IMR-90 (cell line): ENCODE results near the gene DCUN1D1. TPM values are rescaled to one million over a fixed set of nuclear protein-coding genes. Genes with fewer than 3 reads are reported as not detected.

Experiments
- ATAC-seq: fragments of 200-7000 bp; cut with Tn5 transposase; 2 replicates; pipeline ENCODE4 v1.9.1; 2020; ENCODE audit warnings: low read depth, mild to moderate bottlenecking, moderate library complexity
- BruUV-seq: library from RNA; stranded (reverse); fragments of 400-500 nt; replicated peaks from 2 replicates; lab custom pipeline; 2021; lab: Mats Ljungman, UMichigan
- CTCF ChIA-PET: fragments of 300-600 bp; formaldehyde crosslinking; extraction: SDS; loops from one replicate; lab custom pipeline; 2021; ENCODE audit warnings: antibody characterized with exemption; lab: Yijun Ruan, JAX
- POLR2A ChIA-PET: fragments of 300-600 bp; sonication (Branson Sonifier 250); formaldehyde crosslinking; loops from one replicate; lab custom pipeline; 2022; ENCODE audit warnings: antibody characterized with exemption; ENCODE audit not compliant: unreplicated experiment; lab: Charles Lee
- DNase-seq: peaks from one replicate; pipeline ENCODE4 v3.0.0; 2013
- H2AFZ ChIP-seq: replicated peaks from 2 replicates; pipeline ENCODE3; 2013; ENCODE audit warnings: low read length, mild to moderate bottlenecking; ENCODE audit not compliant: poor library complexity
- H2AK5ac ChIP-seq: 2 replicates; pipeline ENCODE4 v1.6.1; 2013; ENCODE audit warnings: low read depth, low read length, inconsistent platforms
- H2AK9ac ChIP-seq: replicated peaks from 2 replicates; pipeline ENCODE3; 2013; ENCODE audit warnings: mild to moderate bottlenecking, low read depth, low read length, moderate library complexity; ENCODE audit not compliant: poor library complexity
- H2BK120ac ChIP-seq: 2 replicates; pipeline ENCODE4 v1.6.1; 2013; ENCODE audit warnings: low read depth, low read length, inconsistent platforms
- H2BK15ac ChIP-seq: 3 replicates; pipeline ENCODE4 v1.6.1; 2013; ENCODE audit warnings: low read depth, low read length, inconsistent platforms
- H2BK20ac ChIP-seq: 2 replicates; pipeline ENCODE4 v1.6.1; 2013; ENCODE audit warnings: low read depth, mild to moderate bottlenecking, inconsistent platforms, low read length, moderate library complexity
- H2BK5ac ChIP-seq: 2 replicates; pipeline ENCODE4 v1.6.1; 2013; ENCODE audit warnings: mild to moderate bottlenecking, low read depth, low read length, inconsistent platforms; ENCODE audit not compliant: poor library complexity, severe bottlenecking
- H3K14ac ChIP-seq: replicated peaks from 2 replicates; pipeline ENCODE4 v1.6.1; 2013; ENCODE audit warnings: low read depth, low read length, inconsistent platforms
- H3K18ac ChIP-seq: 2 replicates; pipeline ENCODE4 v1.6.1; 2013; ENCODE audit warnings: low read depth, low read length, control low read depth
- H3K23ac ChIP-seq: 2 replicates; pipeline ENCODE4 v1.6.1; 2013; ENCODE audit warnings: low read depth, low read length, inconsistent platforms
- H3K27ac ChIP-seq: 2 replicates; pipeline ENCODE4 v1.5.1; 2013; ENCODE audit warnings: mild to moderate bottlenecking, control low read depth, low read length; ENCODE audit not compliant: insufficient read depth
- H3K27me3 ChIP-seq: 2 replicates; pipeline ENCODE4 v1.6.1; 2013; ENCODE audit warnings: low read length; ENCODE audit not compliant: control insufficient read depth, insufficient read depth
- H3K36me3 ChIP-seq: 2 replicates; pipeline ENCODE4 v1.6.1; 2013; ENCODE audit warnings: low read length, mixed read lengths; ENCODE audit not compliant: control insufficient read depth, insufficient read depth
- H3K4ac ChIP-seq: 2 replicates; pipeline ENCODE4 v1.6.1; 2013; ENCODE audit warnings: low read depth, low read length, inconsistent platforms
- H3K4me1 ChIP-seq: 2 replicates; pipeline ENCODE4 v1.6.1; 2013; ENCODE audit warnings: low read length, mixed read lengths; ENCODE audit not compliant: control insufficient read depth, insufficient read depth
- H3K4me2 ChIP-seq: 2 replicates; pipeline ENCODE4 v1.6.1; 2013; ENCODE audit warnings: low read depth, mild to moderate bottlenecking, control low read depth, low read length, moderate library complexity
- H3K4me3 ChIP-seq: 2 replicates; pipeline ENCODE4 v1.5.1; 2013; ENCODE audit warnings: low read depth, mild to moderate bottlenecking, control low read depth, low read length, moderate library complexity; ENCODE audit not compliant: insufficient read depth
- H3K56ac ChIP-seq: 2 replicates; pipeline ENCODE4 v1.6.1; 2013; ENCODE audit warnings: low read length, inconsistent platforms; ENCODE audit not compliant: insufficient read depth; ENCODE audit errors: extremely low read depth
- H3K79me1 ChIP-seq, 2 experiments: 2 replicates each; pipeline ENCODE4 v1.6.1; 2013; ENCODE audit warnings: low read length in 2 of 2, inconsistent platforms in 1 of 2, low read depth in 1 of 2
- H3K9ac ChIP-seq: 2 replicates; pipeline ENCODE4 v1.6.1; 2013; ENCODE audit warnings: low read depth, low read length, control low read depth
- H3K9me1 ChIP-seq: 2 replicates; pipeline ENCODE4 v1.6.1; 2013; ENCODE audit warnings: low read length, inconsistent platforms; ENCODE audit not compliant: insufficient read depth
- H3K9me3 ChIP-seq: 2 replicates; pipeline ENCODE4 v1.6.1; 2013; ENCODE audit warnings: low read length; ENCODE audit not compliant: control insufficient read depth, insufficient read depth
- H4K20me1 ChIP-seq: 2 replicates; pipeline ENCODE4 v1.6.1; 2013; ENCODE audit warnings: low read length, inconsistent platforms; ENCODE audit not compliant: insufficient read depth
- H4K5ac ChIP-seq: 2 replicates; pipeline ENCODE4 v1.6.1; 2013; ENCODE audit warnings: mild to moderate bottlenecking, low read depth, low read length, control low read depth
- H4K8ac ChIP-seq, 2 experiments: 2 replicates each; pipeline ENCODE4 v1.6.1; 2013; ENCODE audit warnings: low read depth in 2 of 2, low read length in 2 of 2, control low read depth in 1 of 2, inconsistent platforms in 1 of 2
- H4K91ac ChIP-seq: 2 replicates; pipeline ENCODE4 v1.6.1; 2013; ENCODE audit warnings: low read depth, low read length, inconsistent platforms; ENCODE audit not compliant: insufficient read depth
- BHLHE40 ChIP-seq: fragments of 150-350 bp; IDR thresholded peaks from 2 replicates; pipeline ENCODE4 v1.6.1; 2016; ENCODE audit warnings: mild to moderate bottlenecking, low read depth, low read length
- CEBPB ChIP-seq: IDR thresholded peaks from 2 replicates; pipeline ENCODE4 v1.6.1; 2012; ENCODE audit warnings: low read depth, low read length, improper control_type of control experiment
- FOS ChIP-seq: fragments of 150-350 bp; IDR thresholded peaks from 2 replicates; pipeline ENCODE4 v1.6.1; 2016; ENCODE audit warnings: low read depth, low read length
- MAFK ChIP-seq: IDR thresholded peaks from 2 replicates; pipeline ENCODE4 v1.6.1; 2012; ENCODE audit warnings: low read depth, low read length, improper control_type of control experiment
- NFE2L2 ChIP-seq: fragments of 150-350 bp; IDR thresholded peaks from 2 replicates; pipeline ENCODE4 v1.6.1; 2016; ENCODE audit warnings: low read depth, mild to moderate bottlenecking, low read length
- POLR2A ChIP-seq: IDR thresholded peaks from 2 replicates; pipeline ENCODE4 v1.6.1; 2012; ENCODE audit warnings: mild to moderate bottlenecking, low read depth, low read length
- RCOR1 ChIP-seq: IDR thresholded peaks from 2 replicates; pipeline ENCODE4 v1.6.1; 2012; ENCODE audit warnings: mild to moderate bottlenecking, low read length, improper control_type of control experiment; ENCODE audit not compliant: insufficient replicate concordance
- SMC3 ChIP-seq: fragments of 150-350 bp; IDR thresholded peaks from 2 replicates; pipeline ENCODE4 v1.6.1; 2016; ENCODE audit warnings: low read depth, mild to moderate bottlenecking, antibody characterized with exemption, low read length, moderate library complexity
- WGBS, 2 experiments: methylation state at CpG; one replicate each; pipeline versions ENCODE4 v1.1.5 to v1.1.7; 2013; ENCODE audit warnings: missing lambda C conversion rate in 2 of 2; ENCODE audit not compliant: insufficient read length in 1 of 2; ENCODE audit errors: extremely low coverage in 2 of 2; 5-methylcytosine and 5-hydroxymethylcytosine counted together
- dilution Hi-C: fragments of 300-500 bp; cut with HindIII; formaldehyde crosslinking; loops from one replicate; pipeline ENCODE4 v1.14.3; 2018; ENCODE audit warnings: low sequenced_read_pairs; ENCODE audit not compliant: unreplicated experiment
- in situ Hi-C: fragments of 300-500 bp; cut with MboI; formaldehyde crosslinking; loops from 3 replicates; pipeline ENCODE4 v1.14.3; 2019; ENCODE audit warnings: low sequenced_read_pairs, inconsistent platforms, mixed read lengths
- intact Hi-C: fragments of 100-400 bp; cut with micrococcal nuclease; formaldehyde crosslinking; loops from 2 replicates; pipeline ENCODE4 v1.10.0; 2022
- polyA plus RNA-seq, 3 experiments: library from polyadenylated mRNA; depleted of rRNA; stranded (reverse); fragments of >200 nt; gene quantifications; 2 replicates each; pipeline ENCODE4 v1.2.3, GENCODE V29; 2012; ENCODE audit warnings: low replicate concordance in 1 of 3
- total RNA-seq: library from RNA; depleted of rRNA; stranded (reverse); fragments of >200 nt; gene quantifications from 2 replicates; pipeline ENCODE4 v1.2.3, GENCODE V29; 2012
- TF ChIP-seq, protein P1 (sequence below): fragments of 150-350 bp; IDR thresholded peaks from 2 replicates; pipeline ENCODE4 v1.6.1; 2017; ENCODE audit warnings: mild to moderate bottlenecking, antibody characterized with exemption, low read length, low read depth

DCUN1D1 gene
- total and polyA plus RNA-seq, 2 of the 4 experiments (the other 2 are of a cell fraction) = 12.5 to 17.7 TPM

DNA sequence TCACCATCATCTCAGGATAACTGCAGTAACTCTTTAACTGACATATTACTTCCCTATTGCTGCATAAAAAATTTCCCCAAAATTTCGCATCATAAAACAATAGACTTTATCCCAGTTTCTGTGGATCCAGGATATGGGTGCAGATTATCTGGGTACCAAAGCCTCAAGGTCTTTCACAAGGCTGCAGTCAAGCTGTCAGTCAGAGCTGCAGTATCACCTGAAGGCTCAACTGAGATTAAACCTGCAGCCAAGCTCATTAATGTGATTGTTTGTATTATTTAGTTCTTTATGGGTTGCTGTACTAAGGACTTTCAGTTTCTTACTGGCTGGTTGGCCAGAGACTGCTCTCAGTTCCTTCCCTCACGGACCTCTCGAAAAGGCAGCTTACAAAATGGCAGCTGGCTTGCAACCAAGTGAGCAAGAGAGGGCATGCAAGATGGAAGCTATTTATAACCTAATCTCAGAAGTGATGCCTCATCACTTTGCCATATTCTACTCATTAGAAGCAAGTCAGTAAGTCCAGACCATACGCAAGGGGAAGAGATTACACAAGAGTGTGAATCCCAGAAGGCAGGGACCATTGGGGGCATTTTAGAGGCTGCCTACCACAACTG, 54.9 kb downstream of the DCUN1D1 start:
- H3K23ac ChIP-seq = no peak overlapping the region
- no peak overlapping the region for H3K4me2 ChIP-seq
- H2AK5ac ChIP-seq = no peak overlapping the region
- no peak overlapping the region for H3K4me3 ChIP-seq
- intact Hi-C loops (no loop called here), dilution Hi-C loops (no loop called here), in situ Hi-C loops (no loop called here)
- H3K9me3 ChIP-seq = no peaks in the 10 kb centered on the region
- TF ChIP-seq CEBPB (peak; percentile 43; the same call in 1 of the 2 replicates), NFE2L2 (no peak), FOS (no peak), RCOR1 (no peak), POLR2A (no peak), BHLHE40 (no peak), MAFK (peak; percentile 32; the same call in 1 of the 2 replicates), SMC3 (no peak)
- TF ChIP-seq, protein P1, sequence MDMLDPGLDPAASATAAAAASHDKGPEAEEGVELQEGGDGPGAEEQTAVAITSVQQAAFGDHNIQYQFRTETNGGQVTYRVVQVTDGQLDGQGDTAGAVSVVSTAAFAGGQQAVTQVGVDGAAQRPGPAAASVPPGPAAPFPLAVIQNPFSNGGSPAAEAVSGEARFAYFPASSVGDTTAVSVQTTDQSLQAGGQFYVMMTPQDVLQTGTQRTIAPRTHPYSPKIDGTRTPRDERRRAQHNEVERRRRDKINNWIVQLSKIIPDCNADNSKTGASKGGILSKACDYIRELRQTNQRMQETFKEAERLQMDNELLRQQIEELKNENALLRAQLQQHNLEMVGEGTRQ = no peak
- no peaks in the 10 kb centered on the region for H3K27me3 ChIP-seq
- no peak overlapping the region for H3K56ac ChIP-seq
- no peak overlapping the region for H2BK5ac ChIP-seq
- peak; percentile 66 for DNase-seq
- no peak overlapping the region for H2AFZ ChIP-seq
- H4K8ac ChIP-seq = no peak overlapping the region
- no TSS peak for BruUV-seq
- 0 out of 2 replicates have a peak, but pooled peaks cover 1% of the 10 kb centered on the region for H3K36me3 ChIP-seq
- ATAC-seq = peak; percentile 25; the same call in 1 of the 2 replicates
- POLR2A ChIA-PET = no interaction called here
- no peak overlapping the region for H2AK9ac ChIP-seq
- H2BK15ac ChIP-seq = no peak overlapping the region
- no peak overlapping the region for H3K18ac ChIP-seq
- no peak overlapping the region for H4K5ac ChIP-seq
- no peak overlapping the region for H3K27ac ChIP-seq
- H3K14ac ChIP-seq = no peak overlapping the region
- H3K4ac ChIP-seq = no peak overlapping the region
- H3K9me1 ChIP-seq = no peaks in the 10 kb centered on the region
- H3K9ac ChIP-seq = no peak overlapping the region
- H2BK120ac ChIP-seq = no peak overlapping the region
- no peak overlapping the region for H4K91ac ChIP-seq
- no peaks in the 10 kb centered on the region for H4K20me1 ChIP-seq
- whole genome bisulfite sequencing, 2 experiments = 82% methylated on average over 2 of the region's 4 CpGs; no CpG with 5 or more reads in 1 of the 2 experiments
- H2BK20ac ChIP-seq = no peak overlapping the region
- no peaks in the 10 kb centered on the region for H3K79me1 ChIP-seq
- CTCF ChIA-PET = interaction anchor here (0.6 kb wide), 1 partner anchor 66 kb away, joined by 3 read pairs; no protein-coding TSS in a partner anchor
- H3K4me1 ChIP-seq = no peaks in the 10 kb centered on the region
